ENCODE measurements around the gene TNFAIP8L2. TPM values are rescaled to one million over a fixed set of nuclear protein-coding genes. Genes with fewer than 3 reads are reported as not detected.
A peak's percentile ranks its signal among the peaks of the same experiment; 100 is the strongest.

Gene TNFAIP8L2
- total and polyA plus RNA-seq, 9 donors = 0.48 to 4.6 (median 2.1) TPM

- Histone ChIP-seq H3K27ac (peak overlapping the region; percentile 26 to 76), H3K36me3 (no peaks in the 10 kb centered on the region), H3K4me3 (peak overlapping the region; percentile 44), H3K9me3 (no peaks in the 10 kb centered on the region), H3K4me1 (ENCODE audit: insufficient read depth) (no peaks in the 10 kb centered on the region), H3K27me3 (no peaks in the 10 kb centered on the region)
- intact Hi-C loops (cut with DNase I) = no loop called here
- DNase-seq = peak in 4 of 5 donors; percentile 37 to 59 (median 39)
- TF ChIP-seq EP300 (IDR thresholded peaks at IDR 0.05) = no peak
- no peak for TF ChIP-seq POLR2A (IDR thresholded peaks at IDR 0.05)
- TF ChIP-seq CTCF (IDR thresholded peaks at IDR 0.05) = no peak
- WGBS, 3 donors = 23 to 37% (median 23%) methylated on average over 44 to 74 of the region's 74 CpGs
These were observed 24.0 kb upstream of the TNFAIP8L2 start for GRCh38 chr1:151132335-151133017.

- peak; percentile 58 to 84 (median 68) for DNase-seq
- 34 to 39% (median 37%) methylated on average over 63 to 65 of the region's 65 CpGs for WGBS, 3 donors
- Histone ChIP-seq H3K27ac (peak overlapping the region; percentile 26 to 76), H3K36me3 (no peaks in the 10 kb centered on the region), H3K4me1 (ENCODE audit: insufficient read depth) (no peaks in the 10 kb centered on the region), H3K27me3 (no peaks in the 10 kb centered on the region), H3K4me3 (peak overlapping the region; percentile 44), H3K9me3 (no peaks in the 10 kb centered on the region)
- intact Hi-C loops (cut with DNase I) = no loop called here
- TF ChIP-seq POLR2A (IDR thresholded peaks at IDR 0.05) (no peak), CTCF (IDR thresholded peaks at IDR 0.05) (no peak), EP300 (IDR thresholded peaks at IDR 0.05) (no peak)
These were observed 23.2 kb upstream of the TNFAIP8L2 start for GRCh38 chr1:151133018-151133806.

GRCh38 chr1:151134396-151134795 is 22.1 kb upstream of the TNFAIP8L2 start:
- H3K27ac ChIP-seq = no peak overlapping the region
- no peaks in the 10 kb centered on the region for H3K36me3 ChIP-seq
- H3K9me3 ChIP-seq = no peaks in the 10 kb centered on the region
- peak in 1 of 5 donors; percentile 26 for DNase-seq
- WGBS, 3 donors = 87 to 92% (median 88%) methylated on average over 3 of the region's 3 CpGs
- no peaks in the 10 kb centered on the region for H3K27me3 ChIP-seq
- no peak for TF ChIP-seq POLR2A (IDR thresholded peaks at IDR 0.05)
- no peak for TF ChIP-seq CTCF (IDR thresholded peaks at IDR 0.05)
- no peak for TF ChIP-seq EP300 (IDR thresholded peaks at IDR 0.05)
- H3K4me1 ChIP-seq (ENCODE audit: insufficient read depth) = no peaks in the 10 kb centered on the region
- H3K4me3 ChIP-seq = no peak overlapping the region
- intact Hi-C loops (cut with DNase I) = no loop called here

- peak in 1 of 5 donors; percentile 18 for DNase-seq
- no peak overlapping the region for H3K4me3 ChIP-seq
- intact Hi-C loops (cut with DNase I) = no loop called here
- no peak overlapping the region for H3K27ac ChIP-seq
- H3K4me1 ChIP-seq (ENCODE audit: insufficient read depth) = no peaks in the 10 kb centered on the region
- WGBS, 3 donors = 92 to 94% (median 94%) methylated on average over 7 of the region's 7 CpGs
- no peak for TF ChIP-seq EP300 (IDR thresholded peaks at IDR 0.05)
- TF ChIP-seq POLR2A (IDR thresholded peaks at IDR 0.05) = no peak
- no peak for TF ChIP-seq CTCF (IDR thresholded peaks at IDR 0.05)
- no peaks in the 10 kb centered on the region for H3K36me3 ChIP-seq
- no peaks in the 10 kb centered on the region for H3K9me3 ChIP-seq
- no peaks in the 10 kb centered on the region for H3K27me3 ChIP-seq
These were observed 21.5 kb upstream of the TNFAIP8L2 start for GRCh38 chr1:151134991-151135390.

All from ovary (tissue), 9 donors.